ENCODE data around the gene PLEKHH3.

- TF ChIP-seq CTCF (IDR thresholded peaks at IDR 0.05; ENCODE audit: poor library complexity): no peak
- TF ChIP-seq EZH2phosphoT487 (IDR thresholded peaks at IDR 0.05; ENCODE audit: low read depth, severe bottlenecking, unreplicated experiment): no peak
- no peak for TF ChIP-seq EZH2 (IDR thresholded peaks at IDR 0.05; ENCODE audit: borderline replicate concordance)
These were observed 11.0 kb upstream of the PLEKHH3 start for GRCh38 chr17:42687707-42688320.
